Esophagus muscularis mucosa (tissue), 4 donors: ENCODE data around the gene FNBP1. TPM values are rescaled to one million over a fixed set of nuclear protein-coding genes. Genes with fewer than 3 reads are reported as not detected.

Experiments used
- DNase-seq: peaks from one replicate; pipeline ENCODE4 v3.0.0-alpha.2; 2017; ENCODE audit errors: extremely low spot score
- H3K27ac ChIP-seq, 4 donors: fragments of 200-600 bp; sonication (generic); replicated peaks in 1 of 4; 1 replicate in 3 of 4; 2 replicates in 1 of 4; pipeline ENCODE4 v1.5.1; 2016 to 2019; ENCODE audit warnings: mild to moderate bottlenecking in 1 of 4
- H3K27me3 ChIP-seq, 4 donors: fragments of 200-600 bp; sonication (generic); one replicate each; pipeline versions ENCODE4 v1.5.1 to v1.6.0; 2016 to 2019
- H3K36me3 ChIP-seq, 4 donors: fragments of 200-600 bp; sonication (generic); one replicate each; pipeline ENCODE4 v1.5.1; 2016 to 2019
- H3K4me1 ChIP-seq, 4 donors: fragments of 200-600 bp; sonication (generic); one replicate each; pipeline ENCODE4 v1.5.1; 2016 to 2019
- H3K4me3 ChIP-seq, 4 donors: fragments of 200-600 bp; sonication (generic); 1 replicate in 2 of 4; 2 replicates in 2 of 4; pipeline ENCODE4 v1.5.1; 2016 to 2019; ENCODE audit warnings: mild to moderate bottlenecking in 4 of 4, moderate library complexity in 1 of 4
- H3K9me3 ChIP-seq, 4 donors: fragments of 200-600 bp; sonication (generic); 1 replicate in 3 of 4; 2 replicates in 1 of 4; pipeline ENCODE4 v1.5.1; 2016 to 2019
- EP300 ChIP-seq: sonication (generic); formaldehyde crosslinking; IDR thresholded peaks from one replicate; pipeline ENCODE4 v1.6.1; 2017; ENCODE audit warnings: antibody characterized with exemption
- POLR2A ChIP-seq: fragments of 450-650 bp; IDR thresholded peaks from one replicate; pipeline ENCODE4 v1.6.1; 2017; ENCODE audit warnings: antibody characterized with exemption, moderate library complexity, mild to moderate bottlenecking, low read depth
- POLR2AphosphoS5 ChIP-seq, 2 donors: sonication (generic); formaldehyde crosslinking; IDR thresholded peaks; one replicate each; pipeline ENCODE4 v1.6.1; 2017; ENCODE audit warnings: antibody characterized with exemption in 2 of 2
- WGBS: methylation state at CpG from one replicate; pipeline ENCODE4 v1.1.5; 2018; 5-methylcytosine and 5-hydroxymethylcytosine counted together
- intact Hi-C: fragments of 100-400 bp; cut with DNase I; formaldehyde crosslinking; loops from one replicate; pipeline ENCODE4 v1.15.1; 2023
- total RNA-seq, 4 donors: library from RNA; depleted of rRNA; stranded (reverse); fragments of >200 nt; gene quantifications; one replicate each; pipeline versions ENCODE4 v1.1.0 to v1.2.1, GENCODE V29; 2016
- TF ChIP-seq, protein P1 (sequence below), 3 experiments: fragments of 200-600 bp in 2 of 3; fragments of 450-650 bp in 1 of 3; sonication (generic) in 2 of 3; IDR thresholded peaks; one replicate each; pipeline ENCODE4 v1.5.1; 2017 to 2019; ENCODE audit warnings: antibody characterized with exemption in 3 of 3, mild to moderate bottlenecking in 2 of 3, moderate library complexity in 1 of 3

Gene FNBP1
- total RNA-seq, 4 donors from 2014 or later = 177 to 317 (median 254) TPM

DNA sequence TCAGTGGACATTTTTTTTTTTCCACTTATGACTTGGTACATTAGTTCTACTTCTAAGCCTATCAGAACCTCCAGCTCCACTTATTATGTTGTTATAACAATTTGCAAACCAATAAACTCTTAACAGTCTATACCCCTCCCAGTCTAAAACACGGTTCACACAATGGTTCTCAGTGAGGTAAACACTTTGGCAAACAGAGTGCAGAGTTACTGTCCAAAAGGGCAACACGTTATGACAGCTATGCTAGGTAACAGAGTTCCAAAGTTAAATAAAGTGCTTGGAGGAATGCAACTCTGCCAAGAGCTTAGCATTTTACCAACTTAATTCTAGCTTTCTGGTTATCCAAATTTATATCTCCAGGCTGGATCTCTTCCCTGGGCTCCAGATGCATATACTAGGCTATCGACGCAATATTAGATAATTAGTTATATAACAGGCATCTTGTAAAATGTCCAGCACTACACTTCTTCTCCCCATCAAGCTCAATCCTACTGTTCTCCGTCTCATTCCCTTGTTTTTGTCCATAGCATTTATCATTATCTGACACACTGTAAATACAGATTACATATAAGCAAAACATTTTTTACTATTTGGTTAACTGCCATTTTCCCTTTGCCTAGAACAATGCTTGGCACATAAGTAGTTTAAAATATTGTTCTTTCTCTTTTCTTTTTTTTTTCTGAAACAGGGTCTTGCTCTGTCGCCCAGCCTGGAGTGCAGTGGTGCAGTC is 14.3 kb downstream of the FNBP1 start:
- WGBS = 37% methylated on average over 6 of the region's 6 CpGs
- H3K9me3 ChIP-seq = no peaks in the 10 kb centered on the region
- H3K27me3 ChIP-seq = no peaks in the 10 kb centered on the region
- no peak for TF ChIP-seq POLR2A
- no peak for TF ChIP-seq POLR2AphosphoS5 (IDR thresholded peaks at IDR 0.05)
- TF ChIP-seq, protein P1, sequence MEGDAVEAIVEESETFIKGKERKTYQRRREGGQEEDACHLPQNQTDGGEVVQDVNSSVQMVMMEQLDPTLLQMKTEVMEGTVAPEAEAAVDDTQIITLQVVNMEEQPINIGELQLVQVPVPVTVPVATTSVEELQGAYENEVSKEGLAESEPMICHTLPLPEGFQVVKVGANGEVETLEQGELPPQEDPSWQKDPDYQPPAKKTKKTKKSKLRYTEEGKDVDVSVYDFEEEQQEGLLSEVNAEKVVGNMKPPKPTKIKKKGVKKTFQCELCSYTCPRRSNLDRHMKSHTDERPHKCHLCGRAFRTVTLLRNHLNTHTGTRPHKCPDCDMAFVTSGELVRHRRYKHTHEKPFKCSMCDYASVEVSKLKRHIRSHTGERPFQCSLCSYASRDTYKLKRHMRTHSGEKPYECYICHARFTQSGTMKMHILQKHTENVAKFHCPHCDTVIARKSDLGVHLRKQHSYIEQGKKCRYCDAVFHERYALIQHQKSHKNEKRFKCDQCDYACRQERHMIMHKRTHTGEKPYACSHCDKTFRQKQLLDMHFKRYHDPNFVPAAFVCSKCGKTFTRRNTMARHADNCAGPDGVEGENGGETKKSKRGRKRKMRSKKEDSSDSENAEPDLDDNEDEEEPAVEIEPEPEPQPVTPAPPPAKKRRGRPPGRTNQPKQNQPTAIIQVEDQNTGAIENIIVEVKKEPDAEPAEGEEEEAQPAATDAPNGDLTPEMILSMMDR (IDR thresholded peaks at IDR 0.05) = no peak
- no peak for TF ChIP-seq EP300
- no peak for DNase-seq
- no peaks in the 10 kb centered on the region for H3K36me3 ChIP-seq
- intact Hi-C loops = no loop called here
- peaks cover 52 to 100% (median 96%) of the 10 kb centered on the region in 4 donors for H3K4me1 ChIP-seq
- H3K27ac ChIP-seq = peak overlapping the region; percentile 87 to 100 (median 98)
- no peak overlapping the region for H3K4me3 ChIP-seq

DNA sequence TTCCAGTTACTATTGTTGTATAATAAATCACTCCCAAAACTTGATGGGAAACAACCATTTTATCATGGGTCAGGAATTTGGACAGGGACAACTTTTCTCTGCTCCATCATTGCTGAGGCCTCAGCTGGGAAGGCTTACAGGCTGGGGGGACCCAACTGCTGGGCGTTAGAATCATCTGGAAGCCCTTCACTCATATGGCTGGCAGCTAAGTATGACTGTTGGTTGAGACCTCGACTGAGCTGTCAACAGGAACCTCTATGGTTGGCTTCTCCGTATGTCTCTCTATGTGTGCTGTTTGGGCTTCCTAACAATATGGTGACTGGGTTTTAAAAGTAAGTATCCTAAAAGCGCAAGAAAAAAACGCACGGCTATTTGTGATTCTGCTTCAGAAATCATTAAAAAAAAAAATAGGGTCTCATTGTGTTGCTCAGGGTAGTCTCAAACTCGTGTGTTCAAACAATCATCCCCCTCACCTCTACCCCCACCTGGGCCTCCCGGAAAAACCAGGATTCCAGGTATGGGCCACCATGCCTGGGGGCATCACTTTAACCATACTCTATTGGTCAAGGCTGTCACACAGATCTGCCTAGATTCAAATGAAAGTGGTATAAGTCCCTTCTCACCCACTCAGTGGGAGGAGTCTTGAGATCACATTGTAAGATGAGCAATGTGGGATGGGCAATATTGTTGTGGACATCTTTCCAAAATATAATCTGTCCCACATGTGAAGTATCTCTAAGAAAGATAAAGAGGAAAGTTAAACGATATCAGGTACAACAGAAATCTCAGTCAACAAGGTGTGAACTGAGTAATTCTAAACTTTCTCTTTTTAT is 15.2 kb downstream of the FNBP1 start:
- Histone ChIP-seq H3K9me3 (no peaks in the 10 kb centered on the region), H3K4me1 (peaks cover 53 to 100% (median 96%) of the 10 kb centered on the region in 4 donors), H3K27ac (peak overlapping the region; percentile 87 to 100 (median 98)), H3K27me3 (no peaks in the 10 kb centered on the region), H3K4me3 (no peak overlapping the region), H3K36me3 (no peaks in the 10 kb centered on the region)
- TF ChIP-seq, protein P1 (IDR thresholded peaks at IDR 0.05) = no peak
- TF ChIP-seq POLR2AphosphoS5 (IDR thresholded peaks at IDR 0.05) = no peak
- TF ChIP-seq POLR2A = no peak
- TF ChIP-seq EP300 = no peak
- WGBS = 80% methylated on average over 9 of the region's 9 CpGs
- intact Hi-C loops = no loop called here
- no peak for DNase-seq

DNA sequence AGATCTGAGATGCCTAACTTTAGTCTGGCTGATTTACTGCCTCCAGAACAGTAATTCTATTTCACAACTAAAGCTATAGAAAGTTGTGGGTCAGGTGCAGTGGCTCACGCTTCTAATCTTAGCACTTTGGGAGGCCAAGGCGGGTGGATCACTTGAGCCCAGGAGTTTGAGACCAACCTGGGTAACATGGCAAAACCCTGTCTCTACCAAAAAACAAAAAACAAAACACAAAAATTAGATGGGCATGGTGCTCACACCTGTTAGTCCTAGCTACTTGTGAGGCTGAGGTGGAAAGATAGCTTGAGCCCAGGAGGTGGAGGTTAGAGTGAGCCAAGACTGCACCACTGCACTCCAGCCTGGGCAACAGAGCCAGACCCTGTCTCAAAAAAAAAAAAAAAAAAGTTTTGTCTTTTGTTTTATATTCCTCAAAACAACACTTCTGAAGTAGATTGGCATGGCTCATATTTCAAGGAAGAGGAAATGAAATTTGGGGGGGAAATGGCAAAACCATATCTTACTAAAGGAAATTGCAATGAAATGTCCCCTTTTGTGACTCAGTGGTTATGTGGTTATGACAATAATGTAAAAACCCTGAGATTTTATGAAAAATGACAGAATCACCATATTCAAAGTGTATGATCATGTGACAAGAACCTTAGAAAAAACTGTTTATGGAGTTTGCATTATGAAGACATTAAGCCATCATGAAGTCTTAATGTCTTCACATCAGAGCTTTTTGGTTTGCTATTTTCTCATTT is 16.2 kb downstream of the FNBP1 start:
- no peak for TF ChIP-seq POLR2A
- WGBS = 56% methylated on average over 2 of the region's 2 CpGs

DNA sequence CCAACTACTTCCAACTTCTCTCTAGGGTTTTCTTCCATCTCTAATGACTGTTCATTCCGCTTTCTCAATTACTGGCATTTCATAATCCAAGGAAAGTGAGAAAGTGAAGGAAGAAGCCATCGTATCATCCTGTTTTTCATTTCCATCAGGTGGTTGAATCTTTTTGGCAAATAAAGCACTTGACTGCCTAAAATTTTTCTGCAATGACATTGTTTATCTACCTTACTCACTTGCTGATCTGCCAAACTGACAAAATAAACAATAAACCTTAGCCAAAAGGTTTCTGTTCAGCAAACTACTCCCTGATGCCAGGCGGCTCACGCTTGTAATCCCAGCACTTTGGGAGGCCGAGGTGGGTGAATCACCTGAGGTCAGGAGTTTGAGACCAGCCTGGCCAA is 18.4 kb downstream of the FNBP1 start:
- no peaks in the 10 kb centered on the region for H3K27me3 ChIP-seq
- H3K4me3 ChIP-seq = no peak overlapping the region
- intact Hi-C loops = no loop called here
- TF ChIP-seq POLR2A (no peak), POLR2AphosphoS5 (IDR thresholded peaks at IDR 0.05) (no peak), EP300 (no peak)
- TF ChIP-seq, protein P1 (IDR thresholded peaks at IDR 0.05) = no peak
- H3K9me3 ChIP-seq = no peaks in the 10 kb centered on the region
- H3K27ac ChIP-seq = peak overlapping the region; percentile 87 to 100 (median 98)
- no peak for DNase-seq
- H3K4me1 ChIP-seq = peaks cover 46 to 100% (median 96%) of the 10 kb centered on the region in 4 donors
- WGBS = 57% methylated on average over 5 of the region's 5 CpGs
- no peaks in the 10 kb centered on the region for H3K36me3 ChIP-seq

More for the DNA sequence above, 16.2 kb downstream of the FNBP1 start:
- Histone ChIP-seq H3K9me3 (no peaks in the 10 kb centered on the region), H3K36me3 (no peaks in the 10 kb centered on the region), H3K4me3 (no peak overlapping the region), H3K27me3 (no peaks in the 10 kb centered on the region), H3K27ac (peak overlapping the region; percentile 87 to 100 (median 98)), H3K4me1 (peaks cover 48 to 100% (median 96%) of the 10 kb centered on the region in 4 donors)
- DNase-seq = no peak
- intact Hi-C loops = no loop called here
